Activated CD8-positive, alpha-beta T cell treated with anti-CD3 and anti-CD28 coated beads for 36 hours (primary cell): ENCODE results near the gene CACNG3. TPM values are rescaled to one million over a fixed set of nuclear protein-coding genes. Genes with fewer than 3 reads are reported as not detected.

ENCODE experiments used
- ATAC-seq: fragments of 200-7000 bp; cut with Tn5 transposase; one replicate; pipeline ENCODE4 v1.10.0; 2021; ENCODE audit warnings: mild to moderate bottlenecking, moderate library complexity
- CTCF ChIA-PET: fragments of 350-600 bp; sonication (Branson Sonifier 250); formaldehyde crosslinking; loops from one replicate; lab custom pipeline; 2021; ENCODE audit warnings: antibody characterized with exemption; lab: Charles Lee
- POLR2A ChIA-PET: fragments of 350-600 bp; sonication (Branson Sonifier 250); formaldehyde crosslinking; loops from one replicate; lab custom pipeline; 2021; ENCODE audit warnings: antibody characterized with exemption; lab: Charles Lee
- DNase-seq: peaks from one replicate; pipeline ENCODE4 v3.0.0-alpha.2; 2020
- H3K27ac Mint-ChIP-seq: one replicate; pipeline ENCODE4 v1.8.0; 2021; ENCODE audit warnings: mild to moderate bottlenecking, mixed read lengths
- H3K27me3 Mint-ChIP-seq: one replicate; pipeline ENCODE4 v1.8.0; 2021; ENCODE audit warnings: mixed read lengths
- H3K36me3 Mint-ChIP-seq: one replicate; pipeline ENCODE4 v1.8.0; 2021; ENCODE audit warnings: low read depth, mixed read lengths
- H3K4me1 Mint-ChIP-seq: one replicate; pipeline ENCODE4 v1.8.0; 2021; ENCODE audit warnings: low read depth, mixed read lengths
- H3K4me3 Mint-ChIP-seq: one replicate; pipeline ENCODE4 v1.8.0; 2021; ENCODE audit warnings: mild to moderate bottlenecking, moderate library complexity, mixed read lengths
- H3K9me3 Mint-ChIP-seq: one replicate; pipeline ENCODE4 v1.8.0; 2021; ENCODE audit warnings: mixed read lengths
- CTCF ChIP-seq: fragments of 200-600 bp; IDR thresholded peaks from one replicate; pipeline ENCODE4 v1.8.0; 2022; ENCODE audit warnings: antibody characterized with exemption, mild to moderate bottlenecking
- intact Hi-C: fragments of 100-400 bp; cut with micrococcal nuclease; formaldehyde crosslinking; loops from one replicate; pipeline ENCODE4 v1.10.0; 2022
- total RNA-seq, 2 experiments: library from RNA; stranded (reverse); gene quantifications; one replicate each; pipeline ENCODE4 v1.2.3, GENCODE V29; 2021

Gene CACNG3
- total RNA-seq, 2 experiments from 2014 or later: not detected

- no peak for DNase-seq
- intact Hi-C loops: no loop called here
- TF ChIP-seq CTCF: no peak
- H3K27ac Mint-ChIP-seq: no peak overlapping the region
- CTCF ChIA-PET: no interaction called here
- H3K27me3 Mint-ChIP-seq: peaks cover 10% of the 10 kb centered on the region
- ATAC-seq: no peak
- no peaks in the 10 kb centered on the region for H3K4me1 Mint-ChIP-seq
- POLR2A ChIA-PET: no interaction called here
- no peaks in the 10 kb centered on the region for H3K9me3 Mint-ChIP-seq
- H3K36me3 Mint-ChIP-seq: no peaks in the 10 kb centered on the region
- H3K4me3 Mint-ChIP-seq: no peak overlapping the region
Observed at GRCh38 chr16:24286741-24287405, 30.7 kb downstream of the CACNG3 start.

- no peaks in the 10 kb centered on the region for H3K9me3 Mint-ChIP-seq
- no peak overlapping the region for H3K27ac Mint-ChIP-seq
- no peaks in the 10 kb centered on the region for H3K36me3 Mint-ChIP-seq
- POLR2A ChIA-PET: no interaction called here
- no peak for TF ChIP-seq CTCF
- no peak overlapping the region for H3K4me3 Mint-ChIP-seq
- CTCF ChIA-PET: interaction anchor here (1.2 kb wide), 1 partner anchor 35 kb away, joined by 3 read pairs; no protein-coding TSS in a partner anchor
- intact Hi-C loops: no loop called here
- ATAC-seq (no peak), DNase-seq (no peak)
- no peaks in the 10 kb centered on the region for H3K4me1 Mint-ChIP-seq
- peaks cover 16% of the 10 kb centered on the region for H3K27me3 Mint-ChIP-seq
Observed at GRCh38 chr16:24288516-24288915, 32.4 kb downstream of the CACNG3 start.

GRCh38 chr16:24289166-24289700, 33.1 kb downstream of the CACNG3 start:
- peaks cover 16% of the 10 kb centered on the region for H3K27me3 Mint-ChIP-seq
- DNase-seq (no peak), ATAC-seq (no peak)
- no peak for TF ChIP-seq CTCF
- H3K4me3 Mint-ChIP-seq: no peak overlapping the region
- no peaks in the 10 kb centered on the region for H3K4me1 Mint-ChIP-seq
- no peak overlapping the region for H3K27ac Mint-ChIP-seq
- H3K36me3 Mint-ChIP-seq: no peaks in the 10 kb centered on the region
- no peaks in the 10 kb centered on the region for H3K9me3 Mint-ChIP-seq
- intact Hi-C loops: no loop called here
- ChIA-PET POLR2A (no interaction called here), CTCF (interaction anchor here (0.7 to 1.2 kb wide), 3 partner anchors 36 to 1162 kb away, joined by 3 read pairs; no protein-coding TSS in a partner anchor)

- DNase-seq (no peak), ATAC-seq (no peak)
- ChIA-PET POLR2A (no interaction called here), CTCF (no interaction called here)
- intact Hi-C loops: no loop called here
- Mint-ChIP-seq H3K27ac (no peak overlapping the region), H3K36me3 (no peaks in the 10 kb centered on the region), H3K27me3 (peaks cover 20% of the 10 kb centered on the region), H3K4me3 (no peak overlapping the region), H3K9me3 (no peaks in the 10 kb centered on the region), H3K4me1 (no peaks in the 10 kb centered on the region)
- no peak for TF ChIP-seq CTCF
Observed at GRCh38 chr16:24291932-24292331, 35.8 kb downstream of the CACNG3 start.

GRCh38 chr16:24294131-24294530, 38.0 kb downstream of the CACNG3 start:
- intact Hi-C loops: no loop called here
- no peak for ATAC-seq
- no peaks in the 10 kb centered on the region for H3K4me1 Mint-ChIP-seq
- DNase-seq: no peak
- POLR2A ChIA-PET: no interaction called here
- CTCF ChIA-PET: no interaction called here
- H3K9me3 Mint-ChIP-seq: no peaks in the 10 kb centered on the region
- TF ChIP-seq CTCF: no peak
- no peaks in the 10 kb centered on the region for H3K36me3 Mint-ChIP-seq
- H3K27me3 Mint-ChIP-seq: peaks cover 20% of the 10 kb centered on the region
- H3K4me3 Mint-ChIP-seq: no peak overlapping the region
- H3K27ac Mint-ChIP-seq: no peak overlapping the region
